Measurements from ENCODE around the gene TMEM63B. TPM values are rescaled to one million over a fixed set of nuclear protein-coding genes. Genes with fewer than 3 reads are reported as not detected.

TMEM63B gene
- total and polyA plus RNA-seq, 8 donors = 5.5 to 90.6 (median 21.5) TPM

GRCh38 chr6:44152533-44152932 is 25.2 kb downstream of the TMEM63B start:
- Histone ChIP-seq H3K4me1 (peaks cover 14 to 58% (median 34%) of the 10 kb centered on the region in 4 donors), H3K36me3 (peaks cover 20 to 54% (median 43%) of the 10 kb centered on the region in 4 donors), H3K4me3 (no peak overlapping the region), H3K9me3 (no peaks in the 10 kb centered on the region), H3K27me3 (no peaks in the 10 kb centered on the region), H3K27ac (no peak overlapping the region)
- TF ChIP-seq CTCF (IDR thresholded peaks at IDR 0.05) (no peak), POLR2AphosphoS5 (IDR thresholded peaks at IDR 0.05) (no peak), POLR2A (IDR thresholded peaks at IDR 0.05) (no peak), EP300 (IDR thresholded peaks at IDR 0.05) (no peak)
- WGBS, 5 donors = 87 to 96% (median 88%) methylated on average over 19 of the region's 19 CpGs
- intact Hi-C loops (cut with DNase I; ENCODE audit: low total_unique reads) = loop anchor here (5.0 kb wide), 1 partner anchor 55 kb away; no protein-coding TSS in a partner anchor
- no peak for DNase-seq

DNA sequence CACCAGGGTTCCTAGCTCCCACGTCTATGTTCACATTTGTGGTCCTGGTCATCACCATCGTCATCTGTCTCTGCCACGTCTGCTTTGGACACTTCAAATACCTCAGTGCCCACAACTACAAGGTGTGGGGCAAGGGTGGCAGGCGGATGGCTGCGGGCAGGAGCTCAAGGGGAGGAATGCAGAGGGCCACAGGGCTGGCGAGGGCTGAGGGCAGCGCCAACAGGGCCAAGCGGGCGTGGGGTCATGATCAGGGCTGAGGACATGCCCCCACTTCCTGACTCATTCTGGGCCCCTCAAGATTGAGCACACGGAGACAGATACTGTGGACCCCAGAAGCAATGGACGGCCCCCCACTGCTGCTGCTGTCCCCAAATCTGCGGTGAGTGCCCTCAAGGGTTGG is 26.7 kb downstream of the TMEM63B start:
- peak overlapping the region in 4 of 5 donors; percentile 81 to 88 (median 84) for H3K27ac ChIP-seq
- no peaks in the 10 kb centered on the region for H3K9me3 ChIP-seq
- no peak for DNase-seq
- H3K4me3 ChIP-seq = peak overlapping the region in 1 of 4 donors; percentile 32
- H3K4me1 ChIP-seq = peaks cover 14 to 68% (median 37%) of the 10 kb centered on the region in 4 donors
- intact Hi-C loops (cut with DNase I; ENCODE audit: low total_unique reads) = loop anchor here (5.0 kb wide), 1 partner anchor 57 kb away; no protein-coding TSS in a partner anchor
- H3K27me3 ChIP-seq = no peaks in the 10 kb centered on the region
- 51 to 72% (median 54%) methylated on average over 12 of the region's 12 CpGs for WGBS, 5 donors
- H3K36me3 ChIP-seq = peaks cover 8 to 39% (median 28%) of the 10 kb centered on the region in 4 donors
- TF ChIP-seq EP300 (IDR thresholded peaks at IDR 0.05) (no peak), CTCF (IDR thresholded peaks at IDR 0.05) (no peak), POLR2A (IDR thresholded peaks at IDR 0.05) (no peak)

DNA sequence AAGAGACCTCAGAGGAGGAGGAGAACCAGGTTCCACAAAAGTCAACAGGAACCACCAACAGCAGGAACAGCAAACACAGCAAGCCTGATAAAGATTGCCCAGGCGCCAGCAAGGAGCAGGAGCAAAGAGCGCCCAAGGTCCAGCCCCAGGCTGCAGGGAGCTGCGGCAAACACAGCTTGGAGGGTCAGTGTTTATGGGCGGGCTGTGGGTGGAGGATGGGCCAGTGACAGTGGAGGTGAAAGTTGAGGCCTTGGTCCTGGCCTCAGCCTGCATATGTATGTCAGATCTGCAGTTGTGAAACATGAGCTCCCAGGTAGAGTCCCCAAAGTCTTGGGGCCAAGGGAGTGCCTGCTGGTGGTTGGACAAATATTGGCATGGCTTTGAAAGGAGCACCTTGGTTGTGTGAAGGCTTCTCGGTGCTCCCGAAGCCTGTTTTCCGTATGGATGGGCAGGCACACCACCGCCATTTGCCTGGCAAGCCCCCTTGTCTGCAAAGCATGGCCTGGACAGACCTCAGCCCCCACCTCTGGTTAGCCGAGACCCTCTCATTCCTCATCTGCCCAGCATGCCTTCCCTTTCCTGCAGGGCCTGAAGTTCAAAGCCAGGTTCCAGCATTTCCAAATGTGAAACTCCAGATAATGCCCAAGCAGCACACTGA is 29.3 kb downstream of the TMEM63B start:
- DNase-seq = peak; percentile 85 to 89
- Histone ChIP-seq H3K36me3 (peaks cover 0 to 18% (median 10%) of the 10 kb centered on the region in 4 donors), H3K27ac (peak overlapping the region; percentile 79 to 88 (median 81)), H3K27me3 (no peaks in the 10 kb centered on the region), H3K4me3 (peak overlapping the region in 1 of 4 donors; percentile 11), H3K9me3 (no peaks in the 10 kb centered on the region), H3K4me1 (peaks cover 14 to 63% (median 34%) of the 10 kb centered on the region in 4 donors)
- TF ChIP-seq CTCF (IDR thresholded peaks at IDR 0.05) (no peak), POLR2AphosphoS5 (IDR thresholded peaks at IDR 0.05) (peak in 2 of 3 donors; percentile 56 to 84), EP300 (IDR thresholded peaks at IDR 0.05) (no peak), POLR2A (IDR thresholded peaks at IDR 0.05) (no peak)
- 32 to 57% (median 51%) methylated on average over 9 of the region's 9 CpGs for WGBS, 5 donors
- intact Hi-C loops (cut with DNase I; ENCODE audit: low total_unique reads) = no loop called here

DNA sequence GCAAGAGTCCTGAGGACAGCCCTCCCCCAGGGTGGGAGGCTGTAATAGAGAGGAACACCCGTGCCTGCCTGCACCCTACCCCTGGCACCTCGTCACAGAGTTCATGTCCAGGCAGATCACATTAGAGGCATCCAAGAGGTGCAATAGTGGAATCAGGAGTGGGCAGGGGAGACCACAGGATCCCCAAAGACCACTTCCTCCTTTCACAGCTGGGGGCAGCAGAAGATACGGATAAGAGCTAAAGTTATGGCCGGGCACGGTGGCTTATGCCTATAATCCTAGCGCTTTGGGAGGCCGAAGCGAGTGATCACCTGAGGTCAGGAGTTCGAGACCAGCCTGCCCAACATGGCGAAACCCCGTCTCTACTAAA is 29.8 kb downstream of the TMEM63B start:
- Histone ChIP-seq H3K9me3 (no peaks in the 10 kb centered on the region), H3K36me3 (peaks cover 0 to 18% (median 10%) of the 10 kb centered on the region in 4 donors), H3K4me3 (no peak overlapping the region), H3K27ac (peak overlapping the region; percentile 79 to 88 (median 81)), H3K4me1 (peaks cover 11 to 58% (median 31%) of the 10 kb centered on the region in 4 donors), H3K27me3 (no peaks in the 10 kb centered on the region)
- intact Hi-C loops (cut with DNase I; ENCODE audit: low total_unique reads) = no loop called here
- 68 to 86% (median 81%) methylated on average over 10 to 11 of the region's 11 CpGs for WGBS, 5 donors
- no peak for DNase-seq
- TF ChIP-seq EP300 (IDR thresholded peaks at IDR 0.05) = no peak
- TF ChIP-seq POLR2A (IDR thresholded peaks at IDR 0.05) = no peak
- no peak for TF ChIP-seq POLR2AphosphoS5 (IDR thresholded peaks at IDR 0.05)
- no peak for TF ChIP-seq CTCF (IDR thresholded peaks at IDR 0.05)
